IMR-90 (cell line): ENCODE measurements around the gene CCDC83. TPM values are rescaled to one million over a fixed set of nuclear protein-coding genes. Genes with fewer than 3 reads are reported as not detected.

ENCODE experiments used
- ATAC-seq: fragments of 200-7000 bp; cut with Tn5 transposase; 2 replicates; pipeline ENCODE4 v1.9.1; 2020; ENCODE audit warnings: low read depth, mild to moderate bottlenecking, moderate library complexity
- BruUV-seq: library from RNA; stranded (reverse); fragments of 400-500 nt; replicated peaks from 2 replicates; lab custom pipeline; 2021; lab: Mats Ljungman, UMichigan
- CTCF ChIA-PET: fragments of 300-600 bp; formaldehyde crosslinking; extraction: SDS; loops from one replicate; lab custom pipeline; 2021; ENCODE audit warnings: antibody characterized with exemption; lab: Yijun Ruan, JAX
- POLR2A ChIA-PET: fragments of 300-600 bp; sonication (Branson Sonifier 250); formaldehyde crosslinking; loops from one replicate; lab custom pipeline; 2022; ENCODE audit warnings: antibody characterized with exemption; ENCODE audit not compliant: unreplicated experiment; lab: Charles Lee
- DNase-seq: peaks from one replicate; pipeline ENCODE4 v3.0.0; 2013
- H2AFZ ChIP-seq: replicated peaks from 2 replicates; pipeline ENCODE3; 2013; ENCODE audit warnings: low read length, mild to moderate bottlenecking; ENCODE audit not compliant: poor library complexity
- H2AK5ac ChIP-seq: 2 replicates; pipeline ENCODE4 v1.6.1; 2013; ENCODE audit warnings: low read depth, low read length, inconsistent platforms
- H2AK9ac ChIP-seq: replicated peaks from 2 replicates; pipeline ENCODE3; 2013; ENCODE audit warnings: mild to moderate bottlenecking, low read depth, low read length, moderate library complexity; ENCODE audit not compliant: poor library complexity
- H2BK120ac ChIP-seq: 2 replicates; pipeline ENCODE4 v1.6.1; 2013; ENCODE audit warnings: low read depth, low read length, inconsistent platforms
- H2BK15ac ChIP-seq: 3 replicates; pipeline ENCODE4 v1.6.1; 2013; ENCODE audit warnings: low read depth, low read length, inconsistent platforms
- H2BK20ac ChIP-seq: 2 replicates; pipeline ENCODE4 v1.6.1; 2013; ENCODE audit warnings: low read depth, mild to moderate bottlenecking, inconsistent platforms, low read length, moderate library complexity
- H2BK5ac ChIP-seq: 2 replicates; pipeline ENCODE4 v1.6.1; 2013; ENCODE audit warnings: mild to moderate bottlenecking, low read depth, low read length, inconsistent platforms; ENCODE audit not compliant: poor library complexity, severe bottlenecking
- H3K14ac ChIP-seq: replicated peaks from 2 replicates; pipeline ENCODE4 v1.6.1; 2013; ENCODE audit warnings: low read depth, low read length, inconsistent platforms
- H3K18ac ChIP-seq: 2 replicates; pipeline ENCODE4 v1.6.1; 2013; ENCODE audit warnings: low read depth, low read length, control low read depth
- H3K23ac ChIP-seq: 2 replicates; pipeline ENCODE4 v1.6.1; 2013; ENCODE audit warnings: low read depth, low read length, inconsistent platforms
- H3K27ac ChIP-seq: 2 replicates; pipeline ENCODE4 v1.5.1; 2013; ENCODE audit warnings: mild to moderate bottlenecking, control low read depth, low read length; ENCODE audit not compliant: insufficient read depth
- H3K27me3 ChIP-seq: 2 replicates; pipeline ENCODE4 v1.6.1; 2013; ENCODE audit warnings: low read length; ENCODE audit not compliant: control insufficient read depth, insufficient read depth
- H3K36me3 ChIP-seq: 2 replicates; pipeline ENCODE4 v1.6.1; 2013; ENCODE audit warnings: low read length, mixed read lengths; ENCODE audit not compliant: control insufficient read depth, insufficient read depth
- H3K4ac ChIP-seq: 2 replicates; pipeline ENCODE4 v1.6.1; 2013; ENCODE audit warnings: low read depth, low read length, inconsistent platforms
- H3K4me1 ChIP-seq: 2 replicates; pipeline ENCODE4 v1.6.1; 2013; ENCODE audit warnings: low read length, mixed read lengths; ENCODE audit not compliant: control insufficient read depth, insufficient read depth
- H3K4me2 ChIP-seq: 2 replicates; pipeline ENCODE4 v1.6.1; 2013; ENCODE audit warnings: low read depth, mild to moderate bottlenecking, control low read depth, low read length, moderate library complexity
- H3K4me3 ChIP-seq: 2 replicates; pipeline ENCODE4 v1.5.1; 2013; ENCODE audit warnings: low read depth, mild to moderate bottlenecking, control low read depth, low read length, moderate library complexity; ENCODE audit not compliant: insufficient read depth
- H3K56ac ChIP-seq: 2 replicates; pipeline ENCODE4 v1.6.1; 2013; ENCODE audit warnings: low read length, inconsistent platforms; ENCODE audit not compliant: insufficient read depth; ENCODE audit errors: extremely low read depth
- H3K79me1 ChIP-seq, 2 experiments: 2 replicates each; pipeline ENCODE4 v1.6.1; 2013; ENCODE audit warnings: low read length in 2 of 2, inconsistent platforms in 1 of 2, low read depth in 1 of 2
- H3K9ac ChIP-seq: 2 replicates; pipeline ENCODE4 v1.6.1; 2013; ENCODE audit warnings: low read depth, low read length, control low read depth
- H3K9me1 ChIP-seq: 2 replicates; pipeline ENCODE4 v1.6.1; 2013; ENCODE audit warnings: low read length, inconsistent platforms; ENCODE audit not compliant: insufficient read depth
- H3K9me3 ChIP-seq: 2 replicates; pipeline ENCODE4 v1.6.1; 2013; ENCODE audit warnings: low read length; ENCODE audit not compliant: control insufficient read depth, insufficient read depth
- H4K20me1 ChIP-seq: 2 replicates; pipeline ENCODE4 v1.6.1; 2013; ENCODE audit warnings: low read length, inconsistent platforms; ENCODE audit not compliant: insufficient read depth
- H4K5ac ChIP-seq: 2 replicates; pipeline ENCODE4 v1.6.1; 2013; ENCODE audit warnings: mild to moderate bottlenecking, low read depth, low read length, control low read depth
- H4K8ac ChIP-seq, 2 experiments: 2 replicates each; pipeline ENCODE4 v1.6.1; 2013; ENCODE audit warnings: low read depth in 2 of 2, low read length in 2 of 2, control low read depth in 1 of 2, inconsistent platforms in 1 of 2
- H4K91ac ChIP-seq: 2 replicates; pipeline ENCODE4 v1.6.1; 2013; ENCODE audit warnings: low read depth, low read length, inconsistent platforms; ENCODE audit not compliant: insufficient read depth
- BHLHE40 ChIP-seq: fragments of 150-350 bp; IDR thresholded peaks from 2 replicates; pipeline ENCODE4 v1.6.1; 2016; ENCODE audit warnings: mild to moderate bottlenecking, low read depth, low read length
- CEBPB ChIP-seq: IDR thresholded peaks from 2 replicates; pipeline ENCODE4 v1.6.1; 2012; ENCODE audit warnings: low read depth, low read length, improper control_type of control experiment
- CHD1 ChIP-seq: IDR thresholded peaks from 2 replicates; pipeline ENCODE4 v1.6.1; 2012; ENCODE audit warnings: low read depth, low read length, improper control_type of control experiment
- FOS ChIP-seq: fragments of 150-350 bp; IDR thresholded peaks from 2 replicates; pipeline ENCODE4 v1.6.1; 2016; ENCODE audit warnings: low read depth, low read length
- MAZ ChIP-seq: IDR thresholded peaks from 2 replicates; pipeline ENCODE4 v1.6.1; 2012; ENCODE audit warnings: low read depth, mild to moderate bottlenecking, low read length, improper control_type of control experiment, moderate library complexity, borderline replicate concordance
- MXI1 ChIP-seq: IDR thresholded peaks from 2 replicates; pipeline ENCODE4 v1.6.1; 2012; ENCODE audit warnings: low read depth, mild to moderate bottlenecking, low read length, moderate library complexity, borderline replicate concordance
- NFE2L2 ChIP-seq: fragments of 150-350 bp; IDR thresholded peaks from 2 replicates; pipeline ENCODE4 v1.6.1; 2016; ENCODE audit warnings: low read depth, mild to moderate bottlenecking, low read length
- RAD21 ChIP-seq: IDR thresholded peaks from 2 replicates; pipeline ENCODE4 v1.6.1; 2012; ENCODE audit warnings: low read length, improper control_type of control experiment
- RCOR1 ChIP-seq: IDR thresholded peaks from 2 replicates; pipeline ENCODE4 v1.6.1; 2012; ENCODE audit warnings: mild to moderate bottlenecking, low read length, improper control_type of control experiment; ENCODE audit not compliant: insufficient replicate concordance
- RFX5 ChIP-seq: IDR thresholded peaks from 2 replicates; pipeline ENCODE4 v1.8.0; 2012; ENCODE audit warnings: low read depth, mild to moderate bottlenecking, low read length, moderate library complexity
- SMC3 ChIP-seq: fragments of 150-350 bp; IDR thresholded peaks from 2 replicates; pipeline ENCODE4 v1.6.1; 2016; ENCODE audit warnings: low read depth, mild to moderate bottlenecking, antibody characterized with exemption, low read length, moderate library complexity
- WGBS, 2 experiments: methylation state at CpG; one replicate each; pipeline versions ENCODE4 v1.1.5 to v1.1.7; 2013; ENCODE audit warnings: missing lambda C conversion rate in 2 of 2; ENCODE audit not compliant: insufficient read length in 1 of 2; ENCODE audit errors: extremely low coverage in 2 of 2; 5-methylcytosine and 5-hydroxymethylcytosine counted together
- dilution Hi-C: fragments of 300-500 bp; cut with HindIII; formaldehyde crosslinking; loops from one replicate; pipeline ENCODE4 v1.14.3; 2018; ENCODE audit warnings: low sequenced_read_pairs; ENCODE audit not compliant: unreplicated experiment
- in situ Hi-C: fragments of 300-500 bp; cut with MboI; formaldehyde crosslinking; loops from 3 replicates; pipeline ENCODE4 v1.14.3; 2019; ENCODE audit warnings: low sequenced_read_pairs, inconsistent platforms, mixed read lengths
- intact Hi-C: fragments of 100-400 bp; cut with micrococcal nuclease; formaldehyde crosslinking; loops from 2 replicates; pipeline ENCODE4 v1.10.0; 2022
- polyA plus RNA-seq, 3 experiments: library from polyadenylated mRNA; depleted of rRNA; stranded (reverse); fragments of >200 nt; gene quantifications; 2 replicates each; pipeline ENCODE4 v1.2.3, GENCODE V29; 2012; ENCODE audit warnings: low replicate concordance in 1 of 3
- total RNA-seq: library from RNA; depleted of rRNA; stranded (reverse); fragments of >200 nt; gene quantifications from 2 replicates; pipeline ENCODE4 v1.2.3, GENCODE V29; 2012
- TF ChIP-seq, protein P1 (sequence below): fragments of 150-350 bp; IDR thresholded peaks from 2 replicates; pipeline ENCODE4 v1.6.1; 2016; ENCODE audit warnings: low read depth, mild to moderate bottlenecking, low read length, moderate library complexity, borderline replicate concordance

The CCDC83 gene
- total and polyA plus RNA-seq, 2 of the 4 experiments (the other 2 are of a cell fraction) = not detected

DNA sequence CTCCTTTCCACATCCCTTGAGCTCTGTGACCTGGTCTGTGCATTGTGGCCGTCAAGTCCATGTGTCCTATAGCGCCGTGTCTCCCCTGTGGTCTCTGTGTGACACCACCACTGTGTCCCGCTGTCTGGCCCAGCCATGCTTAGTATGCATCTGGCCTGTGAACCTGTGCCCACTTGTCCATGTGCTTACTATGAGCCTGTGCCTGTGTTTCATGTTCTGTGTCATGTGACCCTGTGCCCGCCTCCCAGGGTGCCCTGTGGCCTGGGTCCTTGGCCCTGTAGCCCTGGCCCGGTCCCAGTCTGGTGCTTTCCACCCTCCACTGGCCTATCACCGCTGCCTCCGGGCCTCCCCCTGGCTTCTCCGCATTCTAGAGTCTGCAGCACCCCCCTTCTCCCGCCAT lies 80.6 kb downstream of the CCDC83 start:
- no peak for ATAC-seq
- Histone ChIP-seq H3K4me2 (no peak overlapping the region), H3K4me3 (no peak overlapping the region), H3K9me3 (0 out of 2 replicates have a peak, but pooled peaks cover 2% of the 10 kb centered on the region), H4K8ac (no peak overlapping the region), H4K5ac (no peak overlapping the region), H3K27ac (no peak overlapping the region), H4K20me1 (no peaks in the 10 kb centered on the region), H2BK15ac (no peak overlapping the region), H3K9ac (no peak overlapping the region), H3K9me1 (no peaks in the 10 kb centered on the region), H3K79me1 (no peaks in the 10 kb centered on the region), H3K4me1 (no peaks in the 10 kb centered on the region), H2BK20ac (no peak overlapping the region), H3K23ac (no peak overlapping the region), H2AFZ (no peak overlapping the region), H2BK5ac (no peak overlapping the region), H2AK9ac (no peak overlapping the region), H2BK120ac (no peak overlapping the region), H3K36me3 (no peaks in the 10 kb centered on the region), H3K4ac (no peak overlapping the region), H3K18ac (no peak overlapping the region), H3K27me3 (no peaks in the 10 kb centered on the region), H2AK5ac (no peak overlapping the region), H4K91ac (no peak overlapping the region), H3K56ac (no peak overlapping the region), H3K14ac (no peak overlapping the region)
- in situ Hi-C loops (no loop called here), intact Hi-C loops (loop anchor here (5.0 kb wide), 1 partner anchor 33 kb away; no protein-coding TSS in a partner anchor), dilution Hi-C loops (no loop called here)
- 94% methylated on average over 7 of the region's 10 CpGs; no CpG with 5 or more reads in 1 of the 2 experiments for WGBS, 2 experiments
- CTCF ChIA-PET = no interaction called here
- POLR2A ChIA-PET = no interaction called here
- DNase-seq = no peak
- TF ChIP-seq, protein P1, sequence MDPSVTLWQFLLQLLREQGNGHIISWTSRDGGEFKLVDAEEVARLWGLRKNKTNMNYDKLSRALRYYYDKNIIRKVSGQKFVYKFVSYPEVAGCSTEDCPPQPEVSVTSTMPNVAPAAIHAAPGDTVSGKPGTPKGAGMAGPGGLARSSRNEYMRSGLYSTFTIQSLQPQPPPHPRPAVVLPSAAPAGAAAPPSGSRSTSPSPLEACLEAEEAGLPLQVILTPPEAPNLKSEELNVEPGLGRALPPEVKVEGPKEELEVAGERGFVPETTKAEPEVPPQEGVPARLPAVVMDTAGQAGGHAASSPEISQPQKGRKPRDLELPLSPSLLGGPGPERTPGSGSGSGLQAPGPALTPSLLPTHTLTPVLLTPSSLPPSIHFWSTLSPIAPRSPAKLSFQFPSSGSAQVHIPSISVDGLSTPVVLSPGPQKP = no peak
- TF ChIP-seq RFX5 (no peak), CHD1 (no peak), BHLHE40 (no peak), FOS (no peak), MAZ (no peak), SMC3 (no peak), MXI1 (no peak), RCOR1 (no peak), CEBPB (no peak), NFE2L2 (no peak), RAD21 (no peak)
- BruUV-seq = no TSS peak
